Large intestine (tissue), 3 donors: Measurements from ENCODE around the gene RANGRF. TPM values are rescaled to one million over a fixed set of nuclear protein-coding genes. Genes with fewer than 3 reads are reported as not detected.

Source experiments
- DNase-seq, 2 donors: peaks; one replicate each; pipeline versions ENCODE4 v3.0.0 to v3.0.0-alpha.2; 2013
- H3K27ac ChIP-seq: one replicate; pipeline ENCODE4 v1.5.1; 2013; ENCODE audit warnings: low read length
- H3K27me3 ChIP-seq: 2 replicates; pipeline ENCODE4 v1.6.1; 2013; ENCODE audit warnings: low read length; ENCODE audit not compliant: control insufficient read depth, insufficient read depth
- H3K36me3 ChIP-seq: 2 replicates; pipeline ENCODE4 v1.6.1; 2013; ENCODE audit warnings: low read length; ENCODE audit not compliant: control insufficient read depth, insufficient read depth
- H3K4me1 ChIP-seq: one replicate; pipeline ENCODE4 v1.6.1; 2013; ENCODE audit warnings: low read length; ENCODE audit not compliant: control insufficient read depth, insufficient read depth
- H3K4me3 ChIP-seq: one replicate; pipeline ENCODE4 v1.5.1; 2013; ENCODE audit warnings: low read length
- H3K9me3 ChIP-seq: one replicate; pipeline ENCODE4 v1.6.1; 2013; ENCODE audit warnings: mild to moderate bottlenecking, low read depth, low read length, moderate library complexity; ENCODE audit not compliant: control insufficient read depth
- WGBS: methylation state at CpG from one replicate; pipeline ENCODE4 v1.1.5; 2013; ENCODE audit warnings: low lambda C conversion rate; ENCODE audit not compliant: insufficient coverage; 5-methylcytosine and 5-hydroxymethylcytosine counted together
- polyA plus RNA-seq: library from polyadenylated mRNA; unstranded; fragments of 120-200 nt; gene quantifications from one replicate; pipeline ENCODE4 v1.2.1, GENCODE V29; 2013

Gene RANGRF
- polyA plus RNA-seq, 1 donor, result 25.9 TPM

- no peaks in the 10 kb centered on the region for H3K36me3 ChIP-seq
- no CpG with 5 or more reads among the region's 48 CpGs for WGBS
- H3K9me3 ChIP-seq, result no peaks in the 10 kb centered on the region
- H3K4me1 ChIP-seq, result peaks cover 3% of the 10 kb centered on the region
- peak overlapping the region; percentile 55 for H3K4me3 ChIP-seq
- H3K27ac ChIP-seq, result peak overlapping the region; percentile 23
- peak; percentile 27 to 62 for DNase-seq
- H3K27me3 ChIP-seq, result peaks cover 30% of the 10 kb centered on the region
Observed at GRCh38 chr17:8326511-8327302, 38.2 kb downstream of the RANGRF start.

DNA sequence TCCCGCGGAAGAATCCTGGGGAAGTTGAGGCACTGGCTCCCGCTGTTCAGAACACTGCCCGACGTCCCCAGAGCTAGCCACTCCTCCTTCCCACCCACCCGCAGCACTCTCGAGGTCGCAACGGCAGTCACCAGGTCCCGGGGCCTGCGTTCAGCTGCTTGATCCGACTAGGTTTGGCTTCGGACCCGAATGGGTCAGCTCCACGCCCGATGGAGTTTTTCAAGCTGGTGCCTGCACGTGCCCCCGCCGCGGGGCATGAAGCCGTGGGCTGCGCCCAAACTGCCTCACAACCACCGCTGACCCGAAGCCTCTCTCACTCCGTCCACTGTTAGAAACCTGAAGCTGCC lies 38.8 kb downstream of the RANGRF start:
- no CpG with 5 or more reads among the region's 25 CpGs for WGBS
- no peak for DNase-seq

GRCh38 chr17:8332128-8332527 lies 43.7 kb downstream of the RANGRF start:
- 88% methylated on average over 2 of the region's 2 CpGs for WGBS
- H3K9me3 ChIP-seq, result no peaks in the 10 kb centered on the region
- H3K4me3 ChIP-seq, result no peak overlapping the region

More for the DNA sequence above, 38.8 kb downstream of the RANGRF start:
- H3K27me3 ChIP-seq, result peaks cover 30% of the 10 kb centered on the region
- H3K9me3 ChIP-seq, result no peaks in the 10 kb centered on the region
- no peak overlapping the region for H3K27ac ChIP-seq
- H3K4me3 ChIP-seq, result peak overlapping the region; percentile 55
- no peaks in the 10 kb centered on the region for H3K36me3 ChIP-seq
- peaks cover 3% of the 10 kb centered on the region for H3K4me1 ChIP-seq

GRCh38 chr17:8332688-8333087 lies 44.2 kb downstream of the RANGRF start:
- no peak overlapping the region for H3K27ac ChIP-seq
- H3K4me3 ChIP-seq, result no peak overlapping the region
- H3K4me1 ChIP-seq, result no peaks in the 10 kb centered on the region
- H3K27me3 ChIP-seq, result peaks cover 3% of the 10 kb centered on the region
- WGBS, result no CpG with 5 or more reads among the region's 5 CpGs
- no peaks in the 10 kb centered on the region for H3K9me3 ChIP-seq
- H3K36me3 ChIP-seq, result no peaks in the 10 kb centered on the region
- DNase-seq, result no peak

More at GRCh38 chr17:8332128-8332527, 43.7 kb downstream of the RANGRF start:
- Histone ChIP-seq H3K27ac (no peak overlapping the region), H3K4me1 (peaks cover 1% of the 10 kb centered on the region), H3K36me3 (no peaks in the 10 kb centered on the region), H3K27me3 (peaks cover 5% of the 10 kb centered on the region)
- DNase-seq, result no peak

GRCh38 chr17:8333281-8333680 lies 44.8 kb downstream of the RANGRF start:
- WGBS, result no CpG with 5 or more reads among the region's 4 CpGs
- Histone ChIP-seq H3K27me3 (peaks cover 3% of the 10 kb centered on the region), H3K4me3 (no peak overlapping the region), H3K36me3 (no peaks in the 10 kb centered on the region), H3K27ac (no peak overlapping the region), H3K4me1 (no peaks in the 10 kb centered on the region), H3K9me3 (no peaks in the 10 kb centered on the region)
- DNase-seq, result no peak

DNA sequence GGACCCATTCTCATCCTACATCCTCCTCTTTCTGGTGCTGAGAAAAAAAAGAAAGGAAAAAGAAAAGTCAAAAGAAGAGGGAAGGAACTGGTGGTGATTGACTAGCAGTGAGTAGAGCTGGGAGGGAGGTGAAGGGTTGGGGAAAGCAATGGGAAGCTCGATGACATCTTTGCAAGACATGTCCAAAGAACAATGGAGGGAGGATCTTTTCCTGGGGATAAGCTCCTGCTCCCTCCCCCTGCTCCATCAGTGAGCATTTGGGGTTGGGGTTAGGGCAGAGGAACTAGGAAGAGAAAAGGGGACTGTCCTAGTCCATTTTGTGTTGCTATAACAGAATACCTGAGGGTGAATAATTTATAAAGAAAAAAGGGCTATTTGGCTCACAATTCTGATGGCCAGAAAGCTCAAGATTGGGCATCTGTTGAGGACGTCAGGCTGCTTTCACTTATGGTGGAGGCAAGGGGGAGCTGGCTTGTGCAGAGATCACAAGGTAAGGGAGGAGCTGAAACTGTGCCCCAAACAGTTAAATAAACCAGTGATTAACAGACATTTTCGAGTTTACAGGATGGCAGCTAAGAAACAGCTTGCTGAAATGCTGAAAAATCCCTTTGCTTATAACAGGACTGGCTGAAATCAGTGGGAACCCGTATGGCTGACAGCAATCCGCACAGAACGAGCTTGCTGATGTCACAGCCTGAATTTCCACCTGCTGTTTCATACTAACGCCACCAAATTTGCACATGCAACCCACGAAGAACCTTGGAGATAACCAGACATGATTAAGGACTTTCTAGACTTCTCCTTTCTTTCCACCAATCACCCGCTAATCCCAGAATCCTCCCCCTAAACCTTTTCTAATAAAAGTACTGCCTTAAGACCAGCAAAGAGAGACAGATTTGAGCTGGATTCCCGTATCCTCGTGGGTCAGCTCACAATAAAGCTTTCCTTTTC lies 49.6 kb downstream of the RANGRF start:
- Histone ChIP-seq H3K4me3 (no peak overlapping the region), H3K9me3 (no peaks in the 10 kb centered on the region), H3K36me3 (no peaks in the 10 kb centered on the region), H3K27ac (no peak overlapping the region), H3K27me3 (peaks cover 3% of the 10 kb centered on the region), H3K4me1 (no peaks in the 10 kb centered on the region)
- no CpG with 5 or more reads among the region's 11 CpGs for WGBS
- DNase-seq, result no peak

- no peak for DNase-seq
- no peak overlapping the region for H3K27ac ChIP-seq
- WGBS, result no CpG with 5 or more reads among the region's 5 CpGs
- H3K4me3 ChIP-seq, result no peak overlapping the region
- H3K4me1 ChIP-seq, result no peaks in the 10 kb centered on the region
- H3K27me3 ChIP-seq, result peaks cover 3% of the 10 kb centered on the region
- H3K9me3 ChIP-seq, result no peaks in the 10 kb centered on the region
- H3K36me3 ChIP-seq, result no peaks in the 10 kb centered on the region
Observed at GRCh38 chr17:8338753-8339140, 50.3 kb downstream of the RANGRF start.

DNA sequence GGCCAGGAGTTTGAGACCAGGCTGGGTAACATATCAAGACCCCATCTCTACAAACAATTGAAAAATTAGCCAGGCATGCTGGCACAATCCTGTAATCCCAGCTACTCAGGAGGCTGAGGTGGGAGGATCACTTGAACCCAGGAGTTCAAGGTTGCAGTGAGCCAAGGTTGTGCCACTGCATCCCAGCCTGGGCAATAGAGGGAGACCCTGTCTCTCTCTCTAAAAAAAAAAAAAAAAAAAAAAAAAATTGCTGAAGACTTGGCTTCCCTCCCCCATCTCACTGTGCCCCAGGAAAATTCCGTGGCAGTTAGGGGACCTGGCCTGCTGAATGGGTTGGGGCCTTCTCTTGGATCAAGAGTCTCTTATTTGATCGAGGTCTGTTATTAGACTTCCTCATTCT lies 51.1 kb downstream of the RANGRF start, which contains the start of gene ODF4:
TSS of gene ODF4 (plus strand) at position 301 of the 400 bp plus-strand sequence. CDS start 212 bp downstream, outside the sequence.
- H3K27ac ChIP-seq, result no peak within 1 kb of the TSS
- WGBS, result no CpG with 5 or more reads among the region's 2 CpGs
- no peak within 1 kb of the TSS for H3K4me3 ChIP-seq
- no peaks in the 10 kb centered on the region for H3K36me3 ChIP-seq
- H3K27me3 ChIP-seq, result peaks cover 3% of the 10 kb centered on the region
- no peak for DNase-seq
- no peaks in the 10 kb centered on the region for H3K4me1 ChIP-seq
- no peaks in the 10 kb centered on the region for H3K9me3 ChIP-seq
